ENCODE data around the gene LYL1.

DNA sequence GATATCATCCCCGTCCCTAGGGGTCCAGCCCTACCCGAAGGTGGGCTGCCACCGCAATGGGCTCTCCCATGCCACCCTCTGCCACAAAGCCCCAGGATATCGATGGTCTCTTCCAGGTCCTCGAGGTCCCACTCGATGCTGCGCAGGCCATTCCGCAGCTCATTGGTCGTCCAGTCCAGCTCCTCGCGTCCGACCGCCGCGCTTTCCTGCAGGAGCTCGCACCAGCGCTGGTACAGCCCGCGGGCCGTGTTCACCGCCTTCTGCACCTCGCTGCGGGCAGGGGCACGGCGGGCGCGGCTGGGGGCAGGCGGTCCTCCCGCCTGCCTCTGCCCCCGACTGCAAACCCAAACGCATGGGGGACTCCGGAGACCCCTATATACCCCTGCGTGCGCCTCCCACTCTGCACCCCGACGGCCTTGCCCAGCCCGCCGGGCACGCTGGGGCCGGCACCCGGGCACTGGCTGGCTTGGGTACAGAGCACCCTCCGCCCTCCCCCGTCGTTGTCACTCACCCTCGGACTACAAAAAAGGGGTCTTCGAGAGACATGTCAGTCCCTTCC lies 47.0 kb upstream of the LYL1 start:
- TF ChIP-seq NFIC (IDR thresholded peaks at IDR 0.05; ENCODE audit: low read length) (no peak), SRF (IDR thresholded peaks at IDR 0.05; ENCODE audit: low read depth, low read length) (no peak)
